NCI-H1417 (cell line): ENCODE results near the gene ARID4A.
A peak's percentile ranks its signal among the peaks of the same experiment; 100 is the strongest.
"Not testable (repeated sequence)": the region's sequence is repeated elsewhere in the genome, so short reads cannot be mapped to it uniquely, and the experiment has no call there.

Experiments
- DNase-seq, 3 experiments: peaks; one replicate each; lab custom pipeline; 2025; lab: John Stamatoyannopoulos, UW

ARID4A gene

DNA sequence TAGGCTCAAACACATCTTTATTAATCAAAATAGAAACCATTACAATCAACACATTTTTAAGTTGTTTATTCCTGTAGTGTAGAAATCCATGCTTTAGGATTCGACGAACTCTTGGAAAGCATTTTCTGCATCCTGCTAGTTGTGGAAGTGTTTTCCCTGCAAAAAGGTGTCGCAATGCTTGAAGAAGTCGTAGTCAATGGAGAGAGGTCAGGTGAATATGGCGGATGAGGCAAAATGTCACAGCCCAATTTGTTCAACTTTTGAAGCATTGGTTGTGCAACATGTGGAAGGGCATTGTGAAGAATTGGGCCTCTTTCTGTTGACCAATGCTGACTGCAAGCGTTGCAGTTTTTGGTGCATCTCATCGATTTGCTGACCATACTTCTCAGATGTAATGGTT, 4.2 kb upstream of the ARID4A start:
- DNase-seq = no peak

DNA sequence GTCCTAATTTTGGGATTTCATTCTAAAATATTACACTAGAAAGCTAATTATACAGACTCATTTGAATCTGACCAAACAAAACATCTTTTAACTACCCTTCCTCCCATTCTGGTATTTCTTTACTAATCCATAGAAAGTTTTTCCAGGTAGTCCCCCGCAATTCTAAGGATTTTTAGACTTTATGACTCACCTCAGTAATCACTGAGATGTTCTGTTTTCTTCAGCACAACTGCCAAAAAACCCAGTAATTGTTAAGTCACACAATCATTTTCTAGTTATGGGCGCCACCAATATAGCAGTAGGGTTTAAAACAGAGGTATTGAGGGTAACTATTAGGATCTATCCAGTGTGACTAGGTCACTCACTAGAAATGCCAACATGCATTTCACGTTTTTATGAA, 1.6 kb upstream of the ARID4A start:
- peak in 1 of 3 experiments; percentile 35 for DNase-seq

DNA sequence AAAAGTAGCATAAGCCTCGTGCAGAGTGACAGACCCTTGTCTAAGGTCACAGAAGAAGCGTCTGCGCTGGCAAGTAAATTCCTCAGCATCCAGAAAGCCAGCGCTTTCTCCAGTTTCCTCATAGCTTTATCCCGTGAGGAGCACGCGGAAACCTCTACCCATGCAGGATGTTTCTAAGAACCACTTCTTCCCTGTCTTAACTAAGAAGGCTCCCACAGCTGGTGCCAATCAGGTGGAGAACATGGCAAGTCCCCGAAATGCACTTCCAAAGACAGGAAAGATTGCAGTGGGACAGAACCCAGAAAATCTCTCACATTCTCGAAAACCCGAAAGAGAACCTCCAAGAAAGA, 968 bp upstream of the ARID4A start:
- no peak for DNase-seq

DNA sequence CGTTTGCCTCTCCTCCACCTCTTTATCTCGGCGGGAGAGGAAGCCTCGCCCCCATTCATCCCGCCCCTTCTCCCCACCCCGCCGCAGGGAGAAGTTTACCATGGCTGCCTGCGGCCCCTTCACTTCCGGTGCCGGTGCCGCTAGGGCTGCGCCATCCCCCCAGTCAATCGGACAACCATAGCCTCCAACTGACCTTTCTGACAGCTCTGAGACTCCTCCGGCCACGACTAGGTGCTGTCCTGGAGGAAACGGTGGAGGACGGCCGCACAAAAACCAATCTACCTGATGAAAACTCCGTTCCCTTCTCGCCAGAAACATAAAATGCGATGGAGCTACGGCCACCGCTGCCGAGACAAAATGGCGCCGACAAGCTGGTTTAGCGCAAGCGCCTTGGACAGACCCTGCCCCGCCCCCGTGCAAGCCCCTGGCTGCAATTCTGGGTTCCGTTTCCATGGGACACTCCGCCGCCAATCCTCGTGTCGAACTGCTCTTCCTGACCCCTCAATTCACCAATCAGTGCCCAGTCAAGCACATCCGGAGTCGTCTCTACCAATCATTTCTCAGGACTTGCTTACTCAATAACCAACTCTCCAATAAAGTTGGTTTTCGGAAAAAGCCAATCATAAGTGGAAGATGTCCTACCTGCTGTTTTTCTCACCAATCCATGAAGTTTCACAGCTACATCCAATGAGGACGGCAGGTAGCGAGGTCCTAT, 436 bp upstream of the ARID4A start:
- DNase-seq = peak; percentile 99 to 100 (median 99)

DNA sequence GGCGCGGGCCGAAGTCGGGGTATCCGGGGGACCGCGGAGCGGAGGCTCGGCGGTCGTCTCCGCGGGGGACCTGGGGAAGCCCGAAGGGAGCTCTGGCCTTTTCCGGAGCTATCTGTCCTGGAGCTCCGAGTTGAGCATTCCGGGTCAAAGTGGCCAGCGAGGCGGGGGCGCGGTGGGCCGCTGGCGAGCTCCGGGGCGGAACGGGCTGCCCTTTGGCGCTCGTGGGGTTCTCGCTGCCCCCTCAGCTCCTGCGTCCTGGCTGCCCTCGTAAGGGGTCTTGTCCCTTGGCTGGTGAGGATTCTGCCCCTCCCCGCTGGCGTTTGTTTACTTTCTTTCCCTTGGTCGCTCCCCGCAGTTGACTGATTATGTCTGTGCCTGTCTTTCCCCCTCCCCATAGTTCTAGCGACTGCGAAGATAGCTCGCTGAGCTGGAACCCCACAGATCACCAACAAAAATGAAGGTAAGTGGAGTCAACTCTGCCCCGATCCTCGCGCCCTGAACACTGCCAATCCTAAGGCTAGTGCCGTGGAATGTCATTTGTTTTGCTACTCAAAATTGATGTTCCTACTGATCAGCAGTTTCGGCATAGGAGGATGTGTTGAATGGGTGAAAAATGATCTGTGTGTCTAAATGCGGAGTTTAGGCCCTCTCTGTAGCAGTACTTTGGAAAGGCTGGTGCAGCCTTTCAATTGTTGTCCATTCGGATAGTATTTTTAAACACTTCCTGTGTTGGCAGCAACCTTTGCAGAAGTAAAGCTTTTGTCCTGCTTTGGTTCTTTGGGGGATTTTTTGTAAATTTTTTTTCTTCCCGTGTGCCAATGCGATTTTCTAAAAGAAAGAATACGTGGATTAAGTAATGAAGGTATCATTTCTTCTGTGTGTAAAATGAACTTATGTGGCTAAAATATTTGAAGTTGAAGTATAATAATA, 1.3 kb downstream of the ARID4A start:
- DNase-seq = peak in 2 of 3 experiments; percentile 53 to 65

DNA sequence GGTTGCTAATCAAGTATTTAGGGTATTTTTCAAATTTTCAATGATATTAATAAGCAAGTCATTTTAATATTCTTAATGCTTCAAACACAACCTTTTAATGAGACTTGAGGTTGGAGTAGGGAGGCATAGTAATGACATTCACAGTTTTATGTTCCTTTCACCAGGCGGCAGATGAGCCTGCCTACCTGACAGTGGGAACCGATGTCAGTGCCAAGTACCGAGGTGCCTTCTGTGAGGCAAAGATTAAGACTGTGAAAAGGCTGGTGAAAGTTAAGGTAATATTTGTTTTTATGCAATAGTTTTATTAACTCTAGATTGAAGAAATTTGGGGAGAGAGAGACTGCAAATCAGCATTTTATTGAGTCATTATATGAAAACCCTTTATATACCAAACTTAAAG, 3.1 kb downstream of the ARID4A start:
- no peak for DNase-seq

DNA sequence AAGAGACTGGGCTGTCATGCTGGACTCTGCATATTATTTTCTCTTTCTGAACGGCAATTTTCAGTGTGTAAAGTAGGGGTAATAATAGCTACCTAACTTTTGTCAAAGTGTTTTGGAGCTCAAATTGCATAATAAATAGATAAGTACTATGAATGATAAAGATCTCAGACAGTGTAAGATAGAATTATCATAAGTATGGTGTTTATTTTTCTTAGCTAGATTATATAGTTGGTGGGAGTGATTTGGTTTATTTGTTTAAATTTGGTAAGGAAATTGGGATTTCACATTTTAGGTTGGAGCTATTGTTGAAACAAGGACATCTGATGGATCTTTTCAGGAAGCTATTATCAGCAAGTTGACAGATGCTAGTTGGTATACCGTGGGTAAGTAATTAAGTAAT, 7.4 kb downstream of the ARID4A start:
- DNase-seq = peak in 1 of 3 experiments; percentile 26

DNA sequence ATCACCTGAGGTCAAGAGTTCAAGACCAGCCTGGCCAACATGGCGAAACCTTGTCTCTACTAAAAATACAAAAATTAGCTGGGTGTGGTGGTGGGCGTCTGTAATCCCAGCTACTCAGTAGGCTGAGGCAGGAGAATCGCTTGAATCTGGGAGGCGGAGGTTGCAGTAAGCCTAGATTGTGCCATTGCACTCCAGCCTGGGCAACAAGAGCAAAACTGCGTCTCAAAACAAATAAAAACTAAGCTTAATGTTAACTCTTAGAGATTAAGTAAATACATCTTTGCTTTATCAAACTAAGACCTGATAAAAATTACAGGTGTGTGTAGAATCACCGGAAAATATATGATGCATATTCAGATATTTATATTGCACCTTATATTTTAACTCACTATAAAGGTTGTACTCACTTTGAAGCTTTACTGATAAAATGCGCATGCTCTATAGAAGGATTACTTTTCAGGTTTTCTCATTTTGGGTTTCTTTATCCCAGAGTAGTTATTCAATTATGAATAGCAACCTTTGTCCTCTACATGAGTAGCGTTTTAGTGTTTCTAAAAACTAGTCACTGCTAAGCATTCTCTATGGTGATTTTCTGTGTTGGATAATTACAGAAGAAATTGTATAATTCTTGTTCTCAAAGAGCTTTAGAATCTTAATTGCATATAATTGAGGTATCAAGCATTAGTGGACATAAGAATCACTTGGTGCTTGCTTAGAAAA, 9.4 kb downstream of the ARID4A start:
- no peak for DNase-seq

DNA sequence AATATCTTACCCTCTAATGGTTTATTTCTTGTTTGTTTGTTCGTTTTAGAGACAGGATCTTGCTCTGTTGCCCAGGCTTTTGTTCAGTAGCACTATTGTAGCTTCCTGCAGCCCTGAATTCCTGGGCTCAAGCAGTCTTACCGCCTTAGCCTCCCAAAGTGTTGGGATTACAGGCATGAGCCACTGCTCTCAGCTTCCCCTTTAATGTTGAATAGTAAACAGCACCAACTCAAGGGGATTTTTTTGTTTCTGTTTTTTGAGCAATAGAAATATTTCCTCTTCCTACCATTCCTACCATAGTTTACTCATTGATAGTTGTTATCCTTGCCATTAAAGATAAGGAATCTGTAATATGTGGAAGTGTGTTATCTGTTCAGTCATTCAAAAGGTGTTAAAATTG, 10.7 kb downstream of the ARID4A start:
- DNase-seq = no peak

DNA sequence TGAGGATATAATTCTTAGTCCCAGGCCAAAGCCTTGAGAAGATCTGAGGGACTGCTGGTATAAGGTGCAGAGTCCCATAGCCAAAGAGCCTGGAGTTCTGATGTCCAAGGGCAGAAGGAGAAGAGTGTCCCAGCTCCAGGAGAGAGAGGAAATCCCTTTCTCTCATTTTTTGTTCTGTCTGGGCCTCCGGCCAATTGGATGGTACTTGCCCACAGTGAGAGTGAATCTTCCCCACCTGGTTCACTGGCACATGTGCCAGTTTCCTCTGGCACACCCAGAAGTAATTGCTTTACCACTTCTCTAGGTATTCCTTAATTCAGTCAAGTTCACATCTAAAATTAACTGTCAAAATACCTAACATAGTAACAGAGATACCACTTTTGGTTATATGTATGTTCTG, 15.3 kb downstream of the ARID4A start:
- DNase-seq = no peak

- DNase-seq = peak in 2 of 3 experiments; percentile 8 to 66
Observed at GRCh38 chr14:58315606-58316005, 17.3 kb downstream of the ARID4A start.

- DNase-seq = peak in 1 of 3 experiments; percentile 61
Observed at GRCh38 chr14:58327019-58327418, 28.7 kb downstream of the ARID4A start.

GRCh38 chr14:58331111-58331510, 32.8 kb downstream of the ARID4A start:
- DNase-seq = peak; percentile 97 to 100 (median 99)

DNA sequence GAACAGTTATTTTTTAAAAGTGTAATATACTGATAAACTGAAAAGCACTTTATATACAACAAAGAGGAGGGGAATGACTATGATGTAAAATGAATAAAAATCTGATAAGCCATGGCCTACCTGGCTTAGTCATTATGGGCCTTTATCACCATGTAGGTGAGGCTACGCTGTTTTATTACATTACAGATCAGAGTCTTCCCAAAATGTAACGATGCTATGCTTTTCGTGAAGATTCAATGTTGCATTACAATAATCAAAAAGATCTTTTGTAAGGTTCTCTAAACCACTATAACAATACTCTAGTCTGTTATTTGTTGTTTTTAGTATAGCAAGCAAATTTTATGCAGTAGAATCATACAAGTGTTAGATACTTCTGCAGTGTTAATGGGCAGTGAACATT, 34.2 kb downstream of the ARID4A start:
- DNase-seq = peak in 1 of 3 experiments; percentile 68

GRCh38 chr14:58339666-58340065, 41.3 kb downstream of the ARID4A start:
- DNase-seq = not testable (repeated sequence)

- DNase-seq = no peak
Observed at GRCh38 chr14:58341152-58341748, 42.9 kb downstream of the ARID4A start.

DNA sequence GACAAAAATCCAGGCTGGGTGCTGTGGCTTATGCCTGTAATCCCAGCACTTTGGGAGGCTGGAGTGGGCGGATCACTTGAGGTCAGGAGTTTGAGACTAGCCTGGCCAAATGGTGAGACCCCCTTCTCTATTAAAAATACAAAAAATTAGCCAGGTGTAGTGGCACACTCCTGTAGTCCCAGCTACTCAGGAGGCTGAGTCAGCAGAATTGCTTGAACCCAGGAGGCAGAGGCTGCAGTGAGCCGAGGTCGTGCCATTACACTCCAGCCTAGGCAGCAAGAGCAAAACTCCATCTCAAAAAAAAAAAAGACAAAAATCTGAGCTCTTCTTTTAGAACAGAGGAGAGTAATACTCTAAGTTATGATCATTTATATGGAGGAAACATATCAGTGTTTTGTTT, 45.2 kb downstream of the ARID4A start:
- not testable (repeated sequence) for DNase-seq

GRCh38 chr14:58353516-58354299, 55.4 kb downstream of the ARID4A start:
- DNase-seq = no peak

DNA sequence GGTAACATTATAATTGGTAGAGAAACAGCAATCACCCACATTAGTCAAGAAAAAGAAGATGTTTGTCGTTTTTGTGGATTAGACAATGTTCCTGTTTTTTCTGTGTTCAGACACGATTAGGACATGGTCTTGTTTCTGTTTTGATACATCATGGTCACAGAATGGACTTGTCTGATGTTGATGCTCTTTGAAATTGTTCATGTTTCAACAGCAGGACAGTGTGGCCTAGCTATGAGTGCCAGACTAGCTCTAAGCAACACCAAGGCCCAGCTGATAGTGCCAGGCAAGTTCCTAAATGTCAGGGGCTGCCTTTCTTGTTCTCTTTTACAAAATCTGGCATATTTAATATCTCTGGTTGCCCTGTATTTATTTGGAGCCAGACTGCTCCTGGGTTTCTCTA, 56.5 kb downstream of the ARID4A start:
- DNase-seq = no peak

GRCh38 chr14:58356268-58356667, 57.9 kb downstream of the ARID4A start:
- no peak for DNase-seq

DNA sequence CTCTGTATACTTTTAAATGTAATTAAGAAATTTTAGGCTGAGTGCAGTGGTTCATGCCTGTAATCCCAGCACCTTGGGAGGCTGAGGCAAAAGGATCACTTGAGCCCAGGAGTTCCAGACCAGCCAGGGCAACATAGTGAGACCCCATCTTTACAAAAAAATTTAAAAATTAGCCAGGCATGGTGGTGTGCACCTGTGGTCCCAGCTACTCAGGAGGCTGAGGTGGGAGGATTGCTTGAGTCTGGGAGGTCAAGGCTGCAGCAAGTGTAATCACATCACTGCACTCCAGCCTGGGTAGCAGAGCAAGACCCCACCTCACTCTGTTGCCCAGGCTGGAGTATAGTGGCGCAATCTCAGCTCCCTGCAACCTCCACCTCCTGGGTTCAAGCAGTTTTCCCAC, 63.9 kb downstream of the ARID4A start:
- DNase-seq = not testable (repeated sequence)
